GM21360 (cell line): ENCODE data around the gene SLX9.
"Not testable (repeated sequence)": the region's sequence is repeated elsewhere in the genome, so short reads cannot be mapped to it uniquely, and the experiment has no call there.

Experiments used
- ATAC-seq: cut with Tn5 transposase; IDR thresholded peaks from one replicate; pipeline ENCODE4 v1.9.1; 2021; ENCODE audit warnings: mild to moderate bottlenecking, moderate library complexity; ENCODE audit not compliant: unreplicated experiment

Gene SLX9

GRCh38 chr21:45015469-45015860, 75.6 kb downstream of the SLX9 start:
- ATAC-seq = no peak

DNA sequence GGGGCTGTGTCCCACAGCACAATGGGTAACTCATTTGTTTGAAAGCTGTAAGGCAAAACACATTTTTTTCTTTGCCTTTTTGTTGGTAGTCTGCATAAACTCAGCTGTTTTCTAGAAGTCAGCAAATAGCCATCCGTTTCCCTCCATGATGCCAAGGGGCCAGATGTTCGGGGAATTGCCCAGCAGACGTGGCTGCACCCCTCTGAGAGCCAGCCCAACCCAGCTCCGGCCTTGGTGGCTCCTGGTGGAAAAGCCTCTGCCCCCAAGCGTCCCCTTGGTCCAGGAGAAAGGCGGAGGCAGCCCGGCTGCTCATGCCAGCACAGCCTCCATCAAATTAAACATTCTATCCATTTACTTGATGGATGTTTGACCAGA, 76.2 kb downstream of the SLX9 start:
- ATAC-seq = no peak

DNA sequence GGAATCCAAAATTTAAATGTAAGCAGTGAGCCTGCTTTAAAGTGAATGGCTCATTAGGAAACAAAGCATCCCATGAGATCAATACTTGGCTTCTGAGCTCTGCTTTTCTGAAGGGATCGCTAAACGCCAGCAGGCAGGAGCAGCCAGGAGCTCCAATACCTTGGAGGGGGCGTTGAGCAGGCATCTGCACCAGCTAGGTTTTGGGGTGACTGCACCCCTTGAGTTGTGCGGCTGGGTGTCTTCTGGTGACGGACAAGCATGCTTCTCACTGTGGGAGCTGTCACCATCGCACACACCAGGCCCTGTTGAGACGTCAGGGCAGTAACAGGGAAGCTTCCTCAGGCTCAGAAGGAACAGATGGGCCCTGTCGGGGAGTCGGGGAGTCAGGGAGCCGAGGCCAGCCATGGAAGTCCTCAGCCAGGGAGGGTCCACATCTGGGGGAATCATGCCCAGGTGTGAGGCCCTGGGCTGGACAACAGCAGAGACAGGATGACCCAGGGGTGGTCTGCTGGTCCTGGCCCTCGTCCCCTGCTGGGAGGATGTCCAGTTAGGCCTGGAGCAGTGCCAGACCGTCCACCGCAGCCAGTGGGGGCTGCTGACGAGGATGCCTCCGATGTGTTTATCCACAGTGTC, 76.7 kb downstream of the SLX9 start:
- no peak for ATAC-seq

DNA sequence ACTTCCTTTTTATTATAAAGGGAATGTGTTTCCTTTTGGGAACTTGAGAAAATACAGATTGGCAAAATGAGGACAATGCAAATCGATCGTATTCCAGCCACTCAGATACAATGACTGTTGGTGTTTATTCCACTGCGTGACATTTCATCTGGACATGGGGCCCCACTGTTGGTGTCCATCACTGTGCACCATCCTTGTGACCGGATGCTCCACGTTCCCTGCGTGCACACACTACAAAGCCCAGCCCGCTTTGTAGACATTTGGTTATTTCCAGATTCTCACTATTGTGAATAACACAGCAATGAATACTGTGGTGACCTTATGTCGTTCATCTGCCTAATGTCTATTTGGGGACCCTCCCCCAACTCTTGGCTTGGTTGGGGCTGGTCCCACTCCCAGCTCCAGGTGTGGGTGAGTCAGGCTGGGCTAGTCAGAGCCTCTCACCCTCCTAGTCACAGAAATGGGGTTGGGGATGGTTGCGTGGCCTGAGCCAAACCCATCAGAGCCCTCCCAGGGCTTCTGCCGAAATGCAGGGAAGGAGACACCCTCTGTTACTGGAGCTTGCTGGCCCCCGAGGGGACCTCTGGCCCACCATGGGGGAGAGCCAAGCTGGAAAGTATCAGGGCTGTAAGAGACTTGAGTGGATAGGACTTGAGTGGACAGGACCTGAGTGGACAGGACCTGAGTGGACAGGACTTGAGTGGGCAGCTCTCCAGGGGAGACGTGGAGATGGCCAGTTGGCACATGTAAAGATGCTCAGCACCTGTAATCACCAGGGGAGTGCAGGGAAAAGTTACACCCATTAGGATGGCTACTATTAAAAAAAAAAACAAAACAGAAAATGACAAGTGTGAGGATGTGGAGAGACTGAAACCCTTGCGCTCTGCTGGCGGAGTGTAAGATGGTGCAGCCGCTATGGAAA, 77.5 kb downstream of the SLX9 start:
- ATAC-seq = no peak

- no peak for ATAC-seq
Observed at GRCh38 chr21:45018131-45019075, 78.6 kb downstream of the SLX9 start.

DNA sequence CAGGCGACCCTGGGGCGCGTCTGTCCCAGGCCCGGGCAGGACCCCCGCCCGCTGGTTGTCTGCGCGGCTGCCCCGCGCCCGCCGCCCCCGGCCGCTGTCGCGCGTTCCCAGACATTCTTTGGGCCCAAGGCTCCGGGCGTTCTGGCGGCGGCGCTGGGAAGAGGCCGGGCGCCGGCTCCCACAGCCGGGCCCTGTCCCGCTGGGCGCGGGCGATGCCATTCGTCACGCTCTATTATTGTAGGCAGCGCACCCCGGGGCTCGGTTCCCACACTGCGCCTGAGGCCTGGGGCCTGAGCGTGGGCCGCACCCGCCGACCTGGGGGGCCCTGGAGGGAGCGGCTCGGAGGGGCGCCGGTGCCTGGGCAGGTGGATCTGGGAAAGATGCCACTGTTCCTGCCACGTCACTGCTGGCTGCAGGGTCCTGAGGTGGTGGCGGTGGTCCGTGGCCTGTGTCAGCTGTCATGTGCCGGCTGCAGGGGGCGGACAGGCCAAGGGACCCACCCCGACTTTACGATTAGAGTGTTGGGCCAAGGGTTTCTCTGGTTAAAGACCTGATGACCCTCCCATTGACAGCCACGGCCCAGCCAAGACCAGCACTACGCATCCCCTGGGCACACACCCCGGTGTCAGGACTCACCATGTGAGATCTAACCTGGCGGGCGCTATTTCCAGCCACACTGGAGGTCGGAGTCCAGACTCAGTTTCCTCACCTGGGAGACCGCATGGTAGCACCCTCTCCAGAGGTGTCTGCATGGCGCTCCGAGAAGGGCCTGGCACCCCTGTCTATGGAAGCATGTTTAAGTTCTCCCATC, 79.5 kb downstream of the SLX9 start:
- ATAC-seq = no peak

DNA sequence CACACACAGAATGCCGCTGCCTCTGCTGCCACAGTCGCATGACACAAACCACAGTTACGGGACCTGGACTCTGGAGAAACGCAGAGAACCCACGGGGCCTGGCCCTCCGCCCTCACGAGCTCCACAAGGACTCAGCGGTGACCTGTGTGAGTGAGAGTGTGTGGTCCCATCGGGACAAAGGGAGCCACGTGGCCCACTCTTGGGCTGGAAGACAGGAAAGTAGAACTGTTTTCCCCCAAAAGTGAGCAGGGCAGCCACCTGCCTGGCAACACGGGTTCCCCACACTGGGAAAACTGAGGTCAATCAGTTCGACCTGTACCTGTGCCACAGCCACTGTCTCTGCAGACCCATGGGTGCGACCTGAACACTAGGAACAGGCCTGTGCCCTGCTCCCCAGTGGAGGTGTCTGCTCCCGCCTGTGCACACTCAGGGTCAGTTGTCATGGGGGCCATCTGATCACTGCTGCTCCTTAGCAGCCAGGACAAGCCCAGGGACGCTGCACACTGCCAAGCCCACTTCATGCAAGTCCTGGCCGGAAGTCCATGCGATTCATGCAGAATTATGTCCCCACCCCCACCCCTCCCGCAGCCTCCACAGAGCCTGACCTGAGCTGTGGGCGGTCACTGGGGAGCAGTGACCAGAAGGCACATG, 80.2 kb downstream of the SLX9 start:
- no peak for ATAC-seq

- no peak for ATAC-seq
Observed at GRCh38 chr21:45020629-45021427, 81.0 kb downstream of the SLX9 start.

- no peak for ATAC-seq
Observed at GRCh38 chr21:45021428-45022347, 81.9 kb downstream of the SLX9 start.

GRCh38 chr21:45022348-45022675, 82.5 kb downstream of the SLX9 start:
- no peak for ATAC-seq

- no peak for ATAC-seq
Observed at GRCh38 chr21:45022736-45023135, 82.9 kb downstream of the SLX9 start.

DNA sequence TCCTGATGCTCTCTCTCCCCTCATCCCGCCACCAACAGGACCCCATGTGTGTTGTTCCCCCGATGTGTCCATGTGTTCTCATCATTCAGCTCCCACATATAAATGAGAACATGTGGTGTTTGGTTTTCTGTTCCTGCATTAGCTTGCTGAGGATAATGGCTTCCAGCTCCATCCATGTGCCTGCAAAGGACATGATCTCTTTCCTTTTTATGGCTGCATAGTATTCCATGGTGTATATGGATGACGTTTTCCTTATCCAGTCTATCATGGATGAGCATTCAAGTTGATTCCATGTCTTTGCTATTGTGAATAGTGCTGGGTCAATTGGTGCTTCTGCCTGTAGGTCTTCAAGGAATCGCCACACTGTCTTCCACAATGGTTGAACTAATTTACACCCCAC, 84.7 kb downstream of the SLX9 start:
- ATAC-seq = not testable (repeated sequence)

- ATAC-seq = no peak
Observed at GRCh38 chr21:45026066-45026745, 86.4 kb downstream of the SLX9 start.
